CD4-positive, alpha-beta T cell treated with Interleukin-17A for 4 hours (primary cell): ENCODE measurements around the gene HOXB4.
A peak's percentile ranks its signal among the peaks of the same experiment; 100 is the strongest.

Source experiments
- DNase-seq: peaks from one replicate; pipeline ENCODE4 v3.0.0-alpha.2; 2020; ENCODE audit warnings: mixed read lengths

The HOXB4 gene

DNA sequence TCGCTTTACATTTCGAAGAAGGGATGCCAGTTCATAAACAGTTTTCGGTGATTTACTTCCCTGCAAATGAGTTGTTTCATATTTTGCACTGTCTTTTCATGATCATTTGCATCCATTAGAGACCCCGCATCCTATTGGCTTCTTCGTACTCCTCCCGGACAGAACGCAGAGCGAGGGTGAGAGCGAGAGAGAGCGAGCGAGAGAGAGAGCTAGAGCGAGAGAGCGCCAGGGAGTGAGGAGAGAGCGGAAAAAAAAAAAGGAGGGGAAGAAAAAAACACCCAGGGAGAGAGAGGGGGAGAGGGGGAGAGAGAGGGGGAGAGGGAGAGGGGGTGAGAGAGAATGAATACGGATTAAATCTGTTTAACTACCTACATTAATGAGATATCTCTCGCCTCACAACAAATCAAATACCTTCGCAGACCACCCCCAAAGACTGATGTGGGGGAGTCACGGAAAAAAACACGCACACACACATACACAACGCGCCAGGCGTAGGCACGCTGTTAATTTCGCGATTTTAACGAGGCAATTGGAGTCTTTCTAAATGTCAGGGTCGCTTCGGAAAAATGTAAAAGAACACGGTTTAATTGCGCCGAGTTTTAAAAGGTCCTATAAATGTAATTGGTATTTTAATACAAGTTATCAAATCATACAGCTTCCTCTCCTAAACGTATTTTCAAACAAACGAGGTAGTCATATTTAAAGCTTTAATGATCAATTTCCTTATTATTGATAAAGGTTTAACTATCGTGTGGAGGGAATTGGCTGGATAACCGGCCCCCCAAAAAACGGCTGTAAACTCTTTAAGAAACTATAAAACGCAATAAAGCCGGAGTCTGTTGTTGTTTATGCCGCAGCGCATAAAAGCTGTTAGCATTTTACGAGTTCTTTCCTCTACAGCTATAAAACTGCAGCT lies 37.2 kb upstream of the HOXB4 start, which contains the start of gene HOXB8:
HOXB8 (minus strand) TSS at position 246 of the 916 bp plus-strand sequence. CDS start 588 bp downstream, outside the sequence.
- DNase-seq = no peak

- peak; percentile 51 for DNase-seq
Measured at GRCh38 chr17:48613862-48614694, 35.9 kb upstream of the HOXB4 start.

DNA sequence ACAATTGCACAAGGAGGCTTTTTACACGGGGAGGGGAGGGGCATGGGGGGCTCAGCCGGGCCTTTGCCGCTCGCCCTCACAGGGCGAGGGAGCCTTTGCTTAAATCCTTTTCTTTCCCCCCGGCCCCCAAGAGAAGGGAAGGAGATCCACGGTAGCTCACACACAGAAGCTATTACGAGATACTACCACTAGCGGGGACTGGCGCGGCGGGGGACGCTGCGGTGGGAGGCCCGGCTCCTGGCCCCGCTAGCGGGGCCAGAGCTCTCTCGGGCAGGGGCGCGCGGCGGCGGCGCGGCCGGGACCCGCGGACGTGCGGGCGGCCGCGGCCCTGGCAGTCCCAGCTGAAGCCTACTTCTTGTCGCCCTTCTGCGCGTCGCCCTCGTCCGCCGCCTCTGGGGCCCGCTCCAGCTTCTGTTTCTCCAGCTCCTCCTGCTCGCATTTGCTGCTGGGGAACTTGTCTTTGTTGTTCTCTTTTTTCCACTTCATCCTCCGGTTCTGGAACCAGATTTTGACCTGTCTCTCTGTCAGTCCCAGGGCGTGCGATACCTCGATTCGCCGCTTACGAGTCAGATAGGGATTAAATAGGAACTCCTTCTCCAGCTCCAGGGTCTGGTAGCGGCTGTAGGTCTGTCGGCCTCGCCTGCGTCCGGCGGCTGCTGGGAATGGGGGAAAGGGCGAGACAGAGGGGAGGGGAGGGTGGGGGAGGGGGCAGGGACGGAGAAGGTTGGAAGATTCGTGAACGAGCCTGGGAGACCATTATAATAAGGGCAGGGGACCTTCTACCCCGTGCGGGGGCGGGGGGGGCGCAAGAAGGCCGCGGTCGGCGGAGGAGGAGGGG lies 34.9 kb upstream of the HOXB4 start:
- peak; percentile 62 for DNase-seq

DNA sequence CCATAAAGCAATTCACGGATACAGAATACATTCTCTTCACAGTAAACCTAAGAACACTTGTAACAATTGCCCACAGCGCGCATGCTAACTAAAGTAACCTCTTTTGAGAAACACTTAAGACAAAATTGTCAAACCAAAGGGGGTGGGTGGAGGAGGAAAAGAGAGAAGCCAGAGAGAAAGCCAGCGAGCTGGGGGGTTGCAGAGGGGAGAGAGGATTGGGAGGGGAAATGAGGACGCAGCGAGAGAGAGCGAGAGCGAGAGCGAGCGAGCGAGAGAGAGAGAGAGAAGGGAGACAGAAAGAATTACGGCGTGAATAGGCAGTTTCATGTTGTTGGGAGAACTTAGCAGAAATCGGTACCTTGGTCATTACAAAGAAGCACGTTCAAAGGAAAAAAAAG lies 34.3 kb upstream of the HOXB4 start:
- DNase-seq = no peak

GRCh38 chr17:48611681-48612455 lies 33.7 kb upstream of the HOXB4 start:
- peak; percentile 25 for DNase-seq

DNA sequence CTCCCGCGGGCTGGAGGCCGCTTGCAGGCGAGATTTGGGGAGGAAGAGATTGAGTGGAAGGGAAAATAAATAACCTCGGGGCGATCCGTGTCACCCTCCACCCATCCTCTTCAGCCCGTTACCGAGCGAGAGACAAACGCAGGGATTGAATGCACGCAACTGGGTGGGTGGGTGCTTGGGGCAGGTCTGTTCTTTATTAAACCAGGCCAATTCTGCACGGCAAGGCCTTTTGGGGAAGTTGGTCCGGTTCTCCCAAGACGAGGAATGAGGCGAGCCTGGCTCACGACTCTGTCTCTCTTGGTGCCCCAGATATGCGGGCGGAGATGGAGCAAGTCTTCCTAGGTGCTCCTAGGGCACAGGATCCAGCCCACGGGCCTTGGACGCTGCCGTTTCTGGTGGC lies 33.1 kb upstream of the HOXB4 start:
- DNase-seq = no peak

- peak; percentile 60 for DNase-seq
Measured at GRCh38 chr17:48610282-48611211, 32.4 kb upstream of the HOXB4 start, which contains the start of gene HOXB7. HOXB7 (minus strand) TSS chr17:48611017; CDS start chr17:48610918, 99 bp downstream.

- no peak for DNase-seq
Measured at GRCh38 chr17:48609759-48610281, 31.7 kb upstream of the HOXB4 start.

GRCh38 chr17:48609033-48609432 lies 30.9 kb upstream of the HOXB4 start:
- no peak for DNase-seq

DNA sequence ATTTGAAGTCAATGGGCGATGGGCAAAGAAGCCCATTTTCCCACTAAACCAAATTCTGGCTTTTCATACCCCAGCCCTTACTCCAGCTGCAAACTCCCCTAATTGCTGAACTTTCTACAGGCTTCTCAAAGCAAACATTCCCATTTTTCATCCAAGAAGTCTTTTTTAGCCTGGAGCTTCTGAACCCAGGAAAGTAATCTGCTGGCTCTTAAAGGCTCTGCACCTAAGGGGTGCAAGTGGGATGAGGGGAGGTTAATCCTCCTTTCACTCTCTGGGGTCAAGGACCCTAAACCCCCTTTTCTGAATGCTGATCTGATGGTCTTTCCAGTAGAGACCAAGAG lies 30.3 kb upstream of the HOXB4 start:
- DNase-seq = no peak

- DNase-seq = no peak
Measured at GRCh38 chr17:48606892-48607614, 28.9 kb upstream of the HOXB4 start.

DNA sequence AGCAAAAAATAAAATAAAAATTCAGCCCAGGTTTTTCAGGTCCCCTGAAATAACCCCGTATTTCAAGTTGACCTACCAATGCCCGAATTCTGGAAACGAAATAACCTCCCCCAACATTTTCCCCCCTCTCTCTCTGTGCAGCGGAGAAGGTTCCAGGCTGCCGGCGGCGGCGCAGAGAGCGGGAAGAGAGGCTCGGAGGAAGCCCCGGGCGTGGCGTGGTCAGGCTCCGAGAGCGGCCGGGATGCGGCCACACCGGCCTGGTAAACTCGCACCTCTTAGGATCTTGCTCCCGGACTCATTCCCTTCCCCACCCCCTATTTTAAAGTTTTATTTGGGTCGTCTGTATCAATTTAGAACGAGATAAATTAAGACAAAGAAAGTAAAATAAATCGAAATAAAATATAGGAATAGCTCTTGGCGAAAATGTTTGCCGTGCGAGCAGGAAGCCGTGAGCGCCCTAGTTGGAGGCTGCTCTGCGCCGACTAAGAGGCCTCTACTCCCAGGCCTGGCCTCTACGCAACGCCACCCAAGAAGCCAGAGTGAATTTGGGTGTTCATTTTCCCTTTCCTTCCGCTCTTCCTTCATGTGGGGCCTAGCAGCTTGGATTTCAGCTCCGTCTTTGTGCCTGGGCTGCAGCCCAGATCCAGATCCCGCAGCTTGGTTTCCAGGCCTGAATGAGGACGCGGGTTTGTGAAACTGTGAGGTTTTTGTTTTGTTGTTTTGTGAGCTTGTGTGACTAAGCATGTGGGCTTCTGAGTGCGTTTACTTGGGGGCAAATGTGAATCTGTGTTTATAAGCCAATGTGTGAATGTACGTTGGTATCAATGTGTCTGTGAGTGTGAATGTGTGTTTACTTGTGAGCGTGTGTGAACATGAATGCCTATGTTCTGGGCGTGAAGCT lies 28.1 kb upstream of the HOXB4 start:
- no peak for DNase-seq

DNA sequence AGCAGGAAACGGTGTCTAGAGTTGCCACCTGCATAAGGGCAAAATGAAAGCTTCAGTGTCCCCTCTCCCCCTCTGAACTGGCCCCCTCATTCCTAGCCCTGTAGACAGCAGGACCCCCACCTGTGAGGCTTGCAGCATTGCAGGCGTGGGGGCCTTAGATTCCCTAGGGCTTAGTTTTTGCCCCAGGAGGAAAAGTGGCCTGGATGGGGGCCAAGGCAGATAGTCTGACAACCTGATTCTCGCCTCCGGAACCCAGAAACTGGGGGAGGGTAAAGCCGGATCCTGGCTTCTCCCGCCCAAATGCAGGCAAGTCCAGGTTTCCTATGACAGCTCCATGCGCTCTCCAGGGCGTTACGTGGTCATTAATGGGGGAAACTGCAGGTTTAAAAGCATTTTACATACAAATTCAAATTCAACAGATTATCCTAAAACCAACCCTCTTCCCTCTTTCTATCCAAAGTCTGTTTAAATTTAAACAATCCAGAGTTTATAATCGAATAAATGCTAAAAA lies 27.3 kb upstream of the HOXB4 start:
- no peak for DNase-seq

GRCh38 chr17:48604770-48605329 lies 26.7 kb upstream of the HOXB4 start, which contains the start of gene HOXB6:
HOXB6 (minus strand) TSS chr17:48604986; CDS start chr17:48598150, 6,836 bp downstream.
- no peak for DNase-seq

DNA sequence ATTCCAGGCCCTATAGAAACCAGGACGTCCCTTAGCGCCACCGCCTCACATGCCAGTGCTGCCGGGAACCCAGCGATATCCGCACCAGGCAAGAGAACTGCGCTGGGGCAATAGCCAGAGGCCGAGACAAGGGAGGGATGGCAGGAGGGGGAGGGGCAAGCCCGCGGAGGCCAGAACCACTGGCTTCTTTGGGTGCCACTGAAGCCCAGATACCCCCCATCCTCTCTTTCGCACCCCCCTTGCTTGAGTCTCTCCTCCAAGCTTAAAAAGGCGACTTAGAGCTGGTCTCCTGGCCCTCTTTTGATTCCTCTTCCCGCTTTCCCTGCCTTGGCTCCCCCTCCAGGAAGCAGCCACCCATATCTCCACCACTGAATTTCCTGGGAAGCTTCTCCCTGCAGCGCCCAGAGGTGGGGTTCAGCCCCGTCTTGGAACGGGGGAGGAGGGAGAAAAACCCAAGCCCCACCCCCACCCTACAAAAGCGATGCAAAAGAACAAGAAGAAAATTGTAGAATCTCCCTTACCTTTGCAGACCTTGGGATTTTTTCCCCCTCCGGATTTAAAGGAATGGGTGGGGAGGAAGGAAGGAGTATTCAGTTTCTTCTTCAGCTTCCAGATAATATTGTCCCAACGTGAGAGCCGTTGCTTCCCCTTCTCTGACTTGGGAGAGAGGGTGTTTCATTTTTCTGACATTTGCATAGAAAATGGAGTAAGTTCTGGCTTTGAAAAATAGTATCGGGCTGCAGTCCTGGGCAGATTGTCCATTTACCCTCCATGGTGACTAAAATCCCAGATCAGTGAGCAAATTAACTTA lies 26.0 kb upstream of the HOXB4 start:
- DNase-seq = no peak

DNA sequence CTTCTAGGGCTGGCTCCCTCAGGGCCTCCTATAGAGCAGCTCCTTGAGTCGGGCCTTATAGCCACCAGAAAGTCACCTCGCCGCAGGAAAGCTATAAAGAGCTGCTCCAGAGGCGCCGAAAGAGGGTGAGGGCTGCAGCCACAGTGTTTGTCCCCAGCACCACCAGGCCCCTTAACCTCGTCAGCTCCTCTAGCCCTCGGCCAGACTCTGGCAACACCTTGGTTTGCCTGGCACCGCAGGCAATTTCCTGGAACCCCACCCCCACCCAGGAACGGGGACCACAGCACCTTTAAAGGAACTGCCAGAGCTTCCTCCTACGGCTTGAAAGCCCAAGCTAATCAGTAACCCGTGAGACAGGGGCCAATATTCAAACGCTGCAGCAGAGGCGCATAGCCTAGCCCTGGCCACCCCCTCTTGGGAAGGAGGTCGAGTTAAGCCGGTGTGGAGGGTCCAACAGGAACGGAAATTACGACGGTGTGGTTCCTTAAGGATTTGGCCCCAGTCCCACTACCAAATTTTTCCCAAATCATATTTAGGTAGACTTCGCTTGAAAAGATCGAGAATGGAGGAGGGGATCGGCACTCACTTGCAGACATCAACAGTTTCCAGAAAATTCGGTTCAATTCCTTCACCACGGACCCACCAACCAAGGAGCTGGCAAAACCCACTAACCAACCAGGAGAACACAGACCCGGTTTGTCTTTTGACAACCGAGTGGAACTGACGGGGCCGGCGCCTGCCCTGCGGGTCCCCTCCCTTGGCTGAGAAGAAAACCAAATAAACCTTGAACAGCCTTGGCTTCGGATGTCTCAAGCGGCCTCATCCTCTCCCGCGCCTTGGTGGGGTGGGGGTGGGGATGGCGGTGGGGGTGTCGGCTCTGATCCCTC lies 23.6 kb upstream of the HOXB4 start:
- no peak for DNase-seq
